Panc1 (cell line): Measurements from ENCODE around the gene CLCN7.

ENCODE experiments used
- POLR2AphosphoS5 ChIP-seq: IDR thresholded peaks from 2 replicates; pipeline ENCODE4 v1.6.1; 2012; ENCODE audit warnings: mild to moderate bottlenecking, low read depth, low read length, moderate library complexity
- TCF7L2 ChIP-seq: IDR thresholded peaks from 2 replicates; pipeline ENCODE4 v1.6.1; 2011; ENCODE audit warnings: mild to moderate bottlenecking, low read depth, low read length, inconsistent platforms
- TF ChIP-seq, protein P1 (sequence below): fragments of 450-650 bp; IDR thresholded peaks from 2 replicates; pipeline ENCODE4 v1.5.1; 2017; ENCODE audit warnings: mild to moderate bottlenecking

DNA sequence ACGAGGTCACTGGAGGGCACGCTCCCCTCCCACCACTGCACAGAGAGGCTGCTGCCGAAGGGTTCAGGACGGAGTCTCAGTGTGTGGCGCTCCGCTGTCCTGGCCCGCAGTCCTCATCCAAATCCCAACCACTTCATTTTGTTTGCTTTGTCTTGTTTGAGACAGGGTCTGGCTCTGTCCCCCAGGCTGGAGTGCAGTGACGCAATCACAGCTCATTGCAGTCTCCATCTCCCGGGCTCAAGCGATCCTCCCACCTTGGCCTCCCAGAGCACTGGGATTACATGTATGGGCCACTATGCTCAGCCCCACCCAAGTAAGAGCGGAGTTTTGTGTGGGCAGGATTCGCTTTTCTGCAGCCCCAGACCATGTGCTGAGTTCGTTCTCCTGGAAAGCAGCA is 73.1 kb downstream of the CLCN7 start:
- TF ChIP-seq, protein P1, sequence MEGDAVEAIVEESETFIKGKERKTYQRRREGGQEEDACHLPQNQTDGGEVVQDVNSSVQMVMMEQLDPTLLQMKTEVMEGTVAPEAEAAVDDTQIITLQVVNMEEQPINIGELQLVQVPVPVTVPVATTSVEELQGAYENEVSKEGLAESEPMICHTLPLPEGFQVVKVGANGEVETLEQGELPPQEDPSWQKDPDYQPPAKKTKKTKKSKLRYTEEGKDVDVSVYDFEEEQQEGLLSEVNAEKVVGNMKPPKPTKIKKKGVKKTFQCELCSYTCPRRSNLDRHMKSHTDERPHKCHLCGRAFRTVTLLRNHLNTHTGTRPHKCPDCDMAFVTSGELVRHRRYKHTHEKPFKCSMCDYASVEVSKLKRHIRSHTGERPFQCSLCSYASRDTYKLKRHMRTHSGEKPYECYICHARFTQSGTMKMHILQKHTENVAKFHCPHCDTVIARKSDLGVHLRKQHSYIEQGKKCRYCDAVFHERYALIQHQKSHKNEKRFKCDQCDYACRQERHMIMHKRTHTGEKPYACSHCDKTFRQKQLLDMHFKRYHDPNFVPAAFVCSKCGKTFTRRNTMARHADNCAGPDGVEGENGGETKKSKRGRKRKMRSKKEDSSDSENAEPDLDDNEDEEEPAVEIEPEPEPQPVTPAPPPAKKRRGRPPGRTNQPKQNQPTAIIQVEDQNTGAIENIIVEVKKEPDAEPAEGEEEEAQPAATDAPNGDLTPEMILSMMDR = no peak
- no peak for TF ChIP-seq POLR2AphosphoS5
- no peak for TF ChIP-seq TCF7L2
